Panc1 (cell line): ENCODE measurements around the gene DBT. TPM values are rescaled to one million over a fixed set of nuclear protein-coding genes. Genes with fewer than 3 reads are reported as not detected.

Source experiments
- ATAC-seq: fragments of 200-7000 bp; cut with Tn5 transposase; 2 replicates; pipeline ENCODE4 v1.9.1; 2020; ENCODE audit warnings: mild to moderate bottlenecking, moderate library complexity
- BruUV-seq: library from RNA; stranded (reverse); fragments of 400-500 nt; replicated peaks from 2 replicates; lab custom pipeline; 2021; lab: Mats Ljungman, UMichigan
- CTCF ChIA-PET: fragments of 300-600 bp; sonication (Branson Sonifier 250); formaldehyde crosslinking; loops from one replicate; lab custom pipeline; 2022; ENCODE audit warnings: antibody characterized with exemption; lab: Charles Lee
- POLR2A ChIA-PET: fragments of 300-600 bp; sonication (Branson Sonifier 250); formaldehyde crosslinking; loops from one replicate; lab custom pipeline; 2022; ENCODE audit warnings: antibody characterized with exemption; lab: Charles Lee
- DNase-seq: peaks from one replicate; pipeline ENCODE4 v3.0.0-alpha.2; 2010; ENCODE audit warnings: low read depth, low spot score
- H3K27ac ChIP-seq: 2 replicates; pipeline ENCODE4 v1.5.1; 2011; ENCODE audit warnings: mild to moderate bottlenecking, low read length, inconsistent platforms
- H3K27me3 ChIP-seq: fragments of 200-500 bp; sonication (Bioruptor generic); 2 replicates; pipeline ENCODE4 v1.6.0; 2014; ENCODE audit warnings: low read length, inconsistent platforms; ENCODE audit not compliant: control insufficient read depth, insufficient read depth
- H3K36me3 ChIP-seq: fragments of 200-500 bp; sonication (Bioruptor generic); 2 replicates; pipeline ENCODE4 v1.5.1; 2014; ENCODE audit warnings: inconsistent platforms, mild to moderate bottlenecking, low read length, moderate library complexity; ENCODE audit not compliant: control insufficient read depth, insufficient read depth
- H3K4me1 ChIP-seq: 2 replicates; pipeline ENCODE4 v1.5.1; 2011; ENCODE audit warnings: inconsistent platforms, mild to moderate bottlenecking, low read length, moderate library complexity; ENCODE audit not compliant: control insufficient read depth, insufficient read depth
- H3K4me3 ChIP-seq, 2 experiments: 2 replicates each; pipeline ENCODE4 v1.5.1; 2011 to 2012; ENCODE audit warnings: low read depth in 2 of 2, low read length in 2 of 2, mild to moderate bottlenecking in 2 of 2, inconsistent platforms in 1 of 2, moderate library complexity in 1 of 2
- H3K9me3 ChIP-seq: fragments of 200-500 bp; sonication (Bioruptor generic); 2 replicates; pipeline ENCODE4 v1.5.1; 2014; ENCODE audit warnings: low read depth, mild to moderate bottlenecking, inconsistent platforms, low read length, moderate library complexity; ENCODE audit not compliant: control insufficient read depth, insufficient read depth
- CTCF ChIP-seq: fragments of 450-650 bp; IDR thresholded peaks from 2 replicates; pipeline ENCODE4 v1.5.1; 2017; ENCODE audit warnings: mild to moderate bottlenecking
- POLR2AphosphoS5 ChIP-seq: IDR thresholded peaks from 2 replicates; pipeline ENCODE4 v1.6.1; 2012; ENCODE audit warnings: mild to moderate bottlenecking, low read depth, low read length, moderate library complexity
- REST ChIP-seq, 2 experiments: IDR thresholded peaks; 2 replicates each; pipeline ENCODE4 v1.6.1; 2011 to 2012; ENCODE audit warnings: low read depth in 2 of 2, control low read depth in 1 of 2, low read length in 1 of 2, mild to moderate bottlenecking in 1 of 2, moderate library complexity in 1 of 2; ENCODE audit not compliant: insufficient read depth in 1 of 2
- SIN3A ChIP-seq: IDR thresholded peaks from 2 replicates; pipeline ENCODE4 v1.6.1; 2012; ENCODE audit warnings: low read depth, mild to moderate bottlenecking, low read length, moderate library complexity, borderline replicate concordance; ENCODE audit not compliant: insufficient read depth
- TCF7L2 ChIP-seq: IDR thresholded peaks from 2 replicates; pipeline ENCODE4 v1.6.1; 2011; ENCODE audit warnings: mild to moderate bottlenecking, low read depth, low read length, inconsistent platforms
- in situ Hi-C: cut with HindIII; loops from 2 replicates; pipeline ENCODE4 v1.10.0; 2016; ENCODE audit warnings: low sequenced_read_pairs, low pct_unique_long_range_greater_than_20kb
- intact Hi-C: fragments of 100-400 bp; cut with micrococcal nuclease; formaldehyde crosslinking; loops from one replicate; pipeline ENCODE4 v1.10.0; 2022; ENCODE audit not compliant: unreplicated experiment
- total RNA-seq: library from RNA; stranded (reverse); gene quantifications from one replicate; pipeline ENCODE4 v1.2.1, GENCODE V29; 2021; ENCODE audit not compliant: unreplicated experiment

DBT gene
- total RNA-seq, 1 experiment from 2014 or later = 5.2 TPM

- POLR2A ChIA-PET = no interaction called here
- no peak overlapping the region for H3K4me3 ChIP-seq
- TF ChIP-seq TCF7L2 (no peak), SIN3A (no peak), CTCF (no peak), POLR2AphosphoS5 (no peak), REST (IDR thresholded peaks at IDR 0.05; ENCODE audit: insufficient read depth in 1 of 2, low read depth in 2 of 2, low read length in 1 of 2) (no peak)
- no TSS peak for BruUV-seq
- CTCF ChIA-PET = no interaction called here
- H3K36me3 ChIP-seq = peaks cover 18% of the 10 kb centered on the region
- H3K27me3 ChIP-seq = no peaks in the 10 kb centered on the region
- DNase-seq (no peak), ATAC-seq (no peak)
- no peaks in the 10 kb centered on the region for H3K9me3 ChIP-seq
- no peaks in the 10 kb centered on the region for H3K4me1 ChIP-seq
- intact Hi-C loops = no loop called here
- H3K27ac ChIP-seq = no peak overlapping the region
- in situ Hi-C loops = no loop called here
Observed at GRCh38 chr1:100145116-100145515, 104.5 kb downstream of the DBT start.

DNA sequence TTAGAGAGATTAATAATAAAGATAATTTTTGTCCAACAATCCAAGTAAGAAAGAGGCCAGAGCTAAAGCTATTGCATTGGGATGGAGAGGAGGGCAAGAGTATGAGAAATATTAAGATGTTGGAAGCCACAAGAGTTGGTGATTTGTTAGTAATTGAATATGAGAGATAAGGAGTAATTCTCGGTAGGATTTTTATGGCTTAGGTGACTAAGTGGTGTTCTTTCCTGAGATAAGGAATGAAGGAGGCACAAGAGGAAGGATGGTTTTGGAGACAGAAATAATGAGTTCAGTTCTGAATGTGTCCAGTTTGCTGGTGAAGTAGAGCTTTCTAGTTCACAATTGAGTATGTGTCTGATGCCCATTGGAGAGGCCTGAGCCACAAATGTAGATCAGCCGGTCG is 107.3 kb downstream of the DBT start:
- H3K27me3 ChIP-seq = no peaks in the 10 kb centered on the region
- CTCF ChIA-PET = interaction anchor here (0.6 kb wide), 1 partner anchor 35 kb away, joined by 4 read pairs; no protein-coding TSS in a partner anchor
- TF ChIP-seq SIN3A (no peak), TCF7L2 (no peak), CTCF (no peak), POLR2AphosphoS5 (no peak), REST (IDR thresholded peaks at IDR 0.05; ENCODE audit: insufficient read depth in 1 of 2, low read depth in 2 of 2, low read length in 1 of 2) (no peak)
- H3K4me1 ChIP-seq = no peaks in the 10 kb centered on the region
- intact Hi-C loops (no loop called here), in situ Hi-C loops (no loop called here)
- no TSS peak for BruUV-seq
- H3K4me3 ChIP-seq = no peak overlapping the region
- no peak overlapping the region for H3K27ac ChIP-seq
- H3K36me3 ChIP-seq = peaks cover 21% of the 10 kb centered on the region
- no peaks in the 10 kb centered on the region for H3K9me3 ChIP-seq
- ATAC-seq = no peak
- POLR2A ChIA-PET = interaction anchor here (0.6 kb wide), 1 partner anchor 63 kb away, joined by 8 read pairs; no protein-coding TSS in a partner anchor
- DNase-seq = no peak
